Activated CD4-positive, alpha-beta T cell treated with anti-CD3 and anti-CD28 coated beads, Interleukin-2, amount 50 U/mL, for 1 hour (primary cell): ENCODE results near the gene TMC2.

Experiments
- DNase-seq: peaks from one replicate; pipeline ENCODE4 v3.0.0-alpha.2; 2020

TMC2 gene

GRCh38 chr20:2595076-2595475, 58.7 kb downstream of the TMC2 start:
- no peak for DNase-seq

GRCh38 chr20:2596673-2597279, 60.4 kb downstream of the TMC2 start:
- DNase-seq, result no peak

GRCh38 chr20:2599288-2600006, 63.1 kb downstream of the TMC2 start:
- DNase-seq, result no peak

- no peak for DNase-seq
Measured at GRCh38 chr20:2602046-2602735, 65.8 kb downstream of the TMC2 start.

- no peak for DNase-seq
Measured at GRCh38 chr20:2602746-2603145, 66.4 kb downstream of the TMC2 start.

DNA sequence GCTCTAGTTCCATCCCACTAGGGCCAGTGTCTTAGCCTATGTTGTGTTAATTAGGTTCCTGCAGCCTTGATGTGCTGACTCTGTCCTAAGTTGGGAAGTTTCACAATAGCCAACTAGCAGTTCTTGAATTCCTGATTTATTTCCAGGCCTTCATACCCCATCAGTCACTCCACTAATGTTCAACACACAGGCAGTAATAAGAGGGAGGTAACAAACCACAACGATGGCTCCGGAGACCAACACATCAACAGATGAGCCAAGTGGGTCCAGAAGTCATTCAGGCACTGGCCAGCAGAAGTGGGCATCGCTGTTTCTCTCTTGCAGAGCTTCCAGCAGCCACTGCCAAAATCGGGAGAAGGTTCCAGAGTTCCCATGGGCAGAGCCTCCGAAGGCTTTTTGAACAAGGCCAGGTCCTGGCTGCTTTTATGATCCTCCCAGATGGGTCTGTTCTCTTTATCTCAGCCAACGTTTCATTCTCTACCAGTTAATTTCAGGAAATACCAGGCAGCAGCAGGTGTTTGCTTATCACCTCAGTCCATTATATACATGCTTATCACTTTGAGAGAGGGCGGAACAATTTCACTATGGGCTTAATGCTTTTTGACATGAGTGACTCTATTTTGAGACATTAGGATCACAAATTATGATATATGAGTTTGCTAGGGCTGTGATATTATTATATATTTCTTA, 67.6 kb downstream of the TMC2 start:
- DNase-seq, result no peak

- no peak for DNase-seq
Measured at GRCh38 chr20:2604506-2604835, 68.1 kb downstream of the TMC2 start.

DNA sequence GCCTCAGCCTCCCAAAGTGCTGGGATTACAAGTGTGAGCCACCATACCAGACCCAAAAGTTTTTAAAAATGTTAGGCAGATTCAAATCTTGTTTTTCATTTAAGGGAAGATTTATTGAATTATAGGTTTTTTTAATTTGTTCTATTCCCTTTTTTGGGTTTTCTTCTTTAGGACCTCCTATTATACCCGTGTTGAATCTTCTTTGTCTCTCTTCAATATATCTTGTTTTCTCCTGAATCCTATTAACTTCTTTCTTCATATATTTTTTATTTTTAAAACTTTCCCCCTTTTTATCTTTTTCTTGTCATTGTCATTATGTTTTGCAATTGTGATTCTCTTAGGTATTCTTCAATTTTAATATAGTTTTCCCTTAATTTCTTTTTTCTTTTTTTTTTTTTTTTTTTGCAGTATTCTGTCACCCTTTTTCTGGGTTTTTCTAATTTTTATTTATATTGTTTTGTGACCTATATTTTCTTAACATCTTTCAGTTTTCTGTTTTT, 70.2 kb downstream of the TMC2 start:
- no peak for DNase-seq

DNA sequence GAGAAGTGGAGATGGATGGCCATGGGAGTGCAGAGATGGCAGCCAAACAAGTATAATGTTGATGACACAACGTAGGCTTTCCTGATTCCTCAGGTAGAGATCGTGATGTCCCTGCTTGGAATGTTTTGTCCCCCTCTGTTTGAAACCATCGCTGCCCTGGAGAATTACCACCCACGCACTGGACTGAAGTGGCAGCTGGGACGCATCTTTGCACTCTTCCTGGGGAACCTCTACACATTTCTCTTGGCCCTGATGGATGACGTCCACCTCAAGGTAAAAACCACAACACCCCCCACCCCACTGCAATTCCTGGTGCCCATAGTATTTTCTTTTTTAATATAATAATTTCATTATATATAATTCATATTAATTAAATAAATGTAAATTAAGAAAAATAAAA, 74.0 kb downstream of the TMC2 start:
- no peak for DNase-seq

DNA sequence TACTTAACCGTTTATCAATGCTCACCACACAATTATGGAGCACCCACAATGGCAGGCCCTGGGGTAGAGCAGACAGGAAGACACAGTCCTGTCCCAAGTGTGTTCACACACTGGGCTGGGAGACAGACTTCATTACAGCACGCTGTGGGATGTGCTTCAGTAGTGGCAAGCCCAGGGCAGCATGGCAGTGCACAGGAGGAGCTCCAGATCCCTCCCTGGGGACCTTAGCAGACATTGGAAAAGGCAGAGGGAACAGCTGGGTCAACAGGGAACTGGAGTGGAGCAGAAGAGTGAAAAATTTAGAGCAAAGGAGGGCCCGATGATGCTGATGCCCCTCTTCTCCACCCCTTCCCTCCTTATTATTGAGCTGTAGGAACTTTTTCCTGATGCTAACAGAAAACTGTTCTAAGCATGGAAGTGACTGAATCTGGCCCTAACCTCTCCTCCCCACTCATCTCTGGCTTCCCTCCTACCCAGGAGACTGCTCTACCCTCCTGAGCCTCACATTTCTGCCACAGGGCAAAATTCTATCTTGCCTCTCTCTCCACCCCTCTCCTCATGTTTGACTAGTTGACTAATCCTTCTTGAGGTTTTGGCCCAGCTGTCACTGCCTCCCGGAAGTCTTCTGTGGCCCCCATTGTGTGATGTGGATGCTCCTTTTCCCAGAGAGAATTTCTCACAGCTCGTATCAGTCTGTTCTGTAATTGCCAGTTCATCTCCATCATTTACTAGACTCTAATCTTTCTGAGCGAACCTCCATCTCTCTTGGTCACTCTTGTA, 74.8 kb downstream of the TMC2 start:
- DNase-seq, result no peak

GRCh38 chr20:2612073-2612472, 75.7 kb downstream of the TMC2 start:
- no peak for DNase-seq

GRCh38 chr20:2616634-2617033, 80.3 kb downstream of the TMC2 start:
- no peak for DNase-seq

- DNase-seq, result no peak
Measured at GRCh38 chr20:2617099-2617714, 80.8 kb downstream of the TMC2 start.

GRCh38 chr20:2618815-2619214, 82.4 kb downstream of the TMC2 start:
- DNase-seq, result no peak

DNA sequence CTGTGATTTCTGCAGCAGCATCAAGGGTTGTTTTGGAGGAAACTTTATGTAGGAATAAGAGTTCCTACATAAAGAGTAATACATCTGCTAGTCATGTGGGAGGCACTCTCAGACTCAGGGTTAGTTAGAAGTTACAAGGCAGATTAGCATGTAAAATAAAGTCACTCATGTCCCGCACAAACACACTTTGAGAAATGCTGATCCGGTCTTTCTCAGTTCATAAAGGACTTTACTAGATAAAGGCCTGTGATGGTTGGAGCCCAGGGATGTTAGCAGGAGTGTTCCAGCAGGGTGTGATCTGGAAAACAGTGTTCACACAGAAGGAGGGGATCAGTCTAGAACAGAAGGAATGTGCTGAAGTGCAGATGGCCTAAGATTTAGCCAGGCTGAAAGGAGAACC, 83.0 kb downstream of the TMC2 start:
- DNase-seq, result no peak

GRCh38 chr20:2619961-2620595, 83.7 kb downstream of the TMC2 start:
- no peak for DNase-seq

DNA sequence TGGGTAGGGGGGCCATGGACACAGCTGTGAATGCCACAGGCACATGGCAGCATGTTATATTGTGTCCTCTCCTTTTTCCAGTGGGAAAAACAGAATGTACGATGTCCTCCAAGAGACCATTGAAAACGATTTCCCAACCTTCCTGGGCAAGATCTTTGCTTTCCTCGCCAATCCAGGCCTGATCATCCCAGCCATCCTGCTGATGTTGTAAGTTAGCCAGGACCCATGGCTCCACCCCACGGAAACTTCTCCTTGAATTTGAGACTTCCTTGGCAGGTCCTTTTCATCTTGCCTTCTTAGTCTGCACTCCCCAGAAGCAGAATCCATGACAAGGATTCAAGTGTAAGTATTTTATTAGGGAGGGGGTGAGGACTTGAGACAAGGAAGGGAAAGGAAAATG, 87.8 kb downstream of the TMC2 start:
- no peak for DNase-seq

DNA sequence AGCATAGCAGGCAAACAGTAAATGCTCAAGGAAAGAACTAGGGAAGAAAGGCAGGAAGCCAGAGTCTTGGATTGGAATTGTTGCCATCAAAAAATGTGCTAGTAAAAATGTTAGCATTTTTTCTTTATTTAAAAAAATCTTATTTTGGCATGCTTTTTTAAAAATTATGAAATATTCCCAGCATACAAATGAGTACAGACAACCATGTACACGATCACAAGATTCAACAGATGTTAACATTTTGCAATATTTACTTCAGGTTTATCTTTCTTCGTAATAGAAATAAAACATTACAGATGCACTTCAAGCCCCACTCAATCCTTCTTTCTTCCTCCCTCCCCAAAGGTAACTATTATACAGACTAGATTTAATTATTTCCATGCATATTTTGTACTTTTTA, 88.7 kb downstream of the TMC2 start:
- DNase-seq, result no peak

- DNase-seq, result no peak
Measured at GRCh38 chr20:2626853-2627541, 90.6 kb downstream of the TMC2 start.

DNA sequence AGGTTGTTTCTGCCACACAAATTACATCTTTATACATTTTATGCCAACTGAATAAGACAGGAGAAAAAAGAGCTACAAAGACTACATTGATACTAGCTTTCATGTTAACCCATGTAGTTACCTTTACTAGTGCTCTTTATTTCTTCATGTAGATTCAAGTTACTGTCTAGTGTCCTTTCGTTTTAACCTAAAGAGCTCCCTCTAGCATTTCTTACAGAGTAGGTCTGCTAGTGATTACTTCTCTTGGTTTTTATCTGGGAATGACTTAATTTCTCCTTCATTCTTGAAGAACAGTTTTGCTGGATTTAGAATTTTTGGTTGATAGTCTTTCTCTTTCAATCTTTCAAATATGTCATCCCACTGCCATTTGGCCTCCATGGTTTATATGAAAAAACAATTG, 94.9 kb downstream of the TMC2 start:
- DNase-seq, result no peak

DNA sequence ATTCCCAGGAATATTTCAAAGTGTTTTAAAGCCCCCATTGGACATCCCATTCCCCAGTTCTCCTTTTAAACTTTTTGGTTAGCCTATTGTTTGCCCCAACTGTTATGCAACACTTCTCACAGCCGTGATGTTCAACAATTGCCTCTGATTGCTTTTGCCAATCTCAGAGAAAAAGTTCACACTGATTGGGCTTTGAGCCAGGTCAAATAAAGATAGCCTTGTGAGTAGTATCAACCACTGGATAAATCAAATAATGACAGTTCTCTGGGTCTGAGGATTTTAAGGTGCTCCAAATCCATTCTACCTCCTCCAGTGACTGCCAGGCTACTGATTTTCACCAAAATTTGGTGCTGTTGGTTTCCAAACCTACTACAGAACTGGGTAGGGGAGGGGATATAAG, 97.0 kb downstream of the TMC2 start:
- no peak for DNase-seq
